ENCODE measurements around the gene HPS5.

- TF ChIP-seq CTCF (IDR thresholded peaks at IDR 0.05) (no peak), POLR2A (IDR thresholded peaks at IDR 0.05) (no peak)
Observed at GRCh38 chr11:18248561-18248960, 73.4 kb downstream of the HPS5 start, which contains the start of gene SAA2.

All from esophagus squamous epithelium (tissue), 4 donors.